Activated naive CD8-positive, alpha-beta T cell treated with anti-CD3 and anti-CD28 coated beads for 36 hours (primary cell): ENCODE measurements around the gene SPR. TPM values are rescaled to one million over a fixed set of nuclear protein-coding genes. Genes with fewer than 3 reads are reported as not detected.

Experiments used
- total RNA-seq, 2 experiments: library from RNA; stranded (reverse); gene quantifications; one replicate each; pipeline ENCODE4 v1.2.3, GENCODE V29; 2021

SPR gene
- total RNA-seq, 2 experiments from 2014 or later: 13.9 TPM

Other genes starting within 250 kb of the SPR start
- gene EXOC6B, start 61.4 kb upstream of the SPR start, total RNA-seq: 1 to 10 TPM; 6.8 to 7.6 TPM
- gene EMX1, start 30.1 kb downstream of the SPR start, total RNA-seq: not detected
- 10 to 100 TPM in 1 of 2 experiments, 1 to 10 TPM in 1; 8.3 to 10.8 TPM for gene SFXN5, start 184.3 kb downstream of the SPR start, total RNA-seq
- 1 to 10 TPM; 4.0 to 4.3 TPM for gene RAB11FIP5, start 225.5 kb downstream of the SPR start, total RNA-seq